ENCODE data around the gene EFR3B. TPM values are rescaled to one million over a fixed set of nuclear protein-coding genes. Genes with fewer than 3 reads are reported as not detected.

EFR3B gene
- total and polyA plus RNA-seq, 10 of the 15 experiments (the other 5 are each of a cell fraction or from before 2014, with no cell fraction given) = 0.12 to 3.9 (median 1.8) TPM

DNA sequence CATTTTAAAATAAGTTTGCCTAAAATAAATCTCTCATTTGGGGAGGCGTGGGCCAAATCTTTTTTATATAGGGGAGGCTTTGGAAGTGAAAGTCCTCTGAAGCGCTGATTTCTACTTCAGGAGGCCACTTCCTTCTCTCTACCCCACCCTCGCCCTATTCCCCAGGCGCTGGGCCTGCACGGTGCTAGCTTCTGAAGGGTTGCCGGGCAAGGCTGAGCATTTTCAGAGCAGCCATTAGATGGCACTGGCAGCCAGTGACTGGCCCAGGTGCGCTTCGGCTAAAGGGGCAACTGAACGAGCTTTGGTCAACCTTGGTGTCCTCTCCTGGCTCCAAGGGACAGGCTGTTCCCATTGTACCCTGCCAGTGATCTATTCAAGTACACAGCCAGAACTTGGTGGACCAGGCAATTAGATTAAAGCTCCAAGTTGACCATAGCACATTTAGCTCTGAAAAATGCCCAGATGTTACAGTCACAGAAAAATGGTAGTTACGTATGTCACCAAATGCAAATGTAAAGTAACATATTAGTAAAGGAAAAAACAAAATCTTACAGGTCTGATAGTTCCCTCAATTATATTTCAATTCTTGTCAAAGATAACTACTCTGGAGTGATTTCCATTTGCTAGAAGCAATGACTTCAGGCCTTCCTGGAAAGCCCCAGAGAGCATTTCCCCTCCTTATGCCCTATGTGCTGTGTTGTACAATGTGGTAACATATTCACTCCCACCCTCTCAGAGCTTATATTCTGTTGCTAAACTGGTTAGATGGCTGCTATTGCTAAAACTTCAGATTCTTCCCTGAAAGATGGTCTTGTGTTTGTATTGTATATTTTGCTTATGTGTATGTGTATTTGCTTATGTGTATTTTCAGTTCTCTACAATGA is 124.4 kb downstream of the EFR3B start (continued):
- TF ChIP-seq SREBF2 (IDR thresholded peaks at IDR 0.05; ENCODE audit: low read length) = no peak
- TF ChIP-seq, protein P1, sequence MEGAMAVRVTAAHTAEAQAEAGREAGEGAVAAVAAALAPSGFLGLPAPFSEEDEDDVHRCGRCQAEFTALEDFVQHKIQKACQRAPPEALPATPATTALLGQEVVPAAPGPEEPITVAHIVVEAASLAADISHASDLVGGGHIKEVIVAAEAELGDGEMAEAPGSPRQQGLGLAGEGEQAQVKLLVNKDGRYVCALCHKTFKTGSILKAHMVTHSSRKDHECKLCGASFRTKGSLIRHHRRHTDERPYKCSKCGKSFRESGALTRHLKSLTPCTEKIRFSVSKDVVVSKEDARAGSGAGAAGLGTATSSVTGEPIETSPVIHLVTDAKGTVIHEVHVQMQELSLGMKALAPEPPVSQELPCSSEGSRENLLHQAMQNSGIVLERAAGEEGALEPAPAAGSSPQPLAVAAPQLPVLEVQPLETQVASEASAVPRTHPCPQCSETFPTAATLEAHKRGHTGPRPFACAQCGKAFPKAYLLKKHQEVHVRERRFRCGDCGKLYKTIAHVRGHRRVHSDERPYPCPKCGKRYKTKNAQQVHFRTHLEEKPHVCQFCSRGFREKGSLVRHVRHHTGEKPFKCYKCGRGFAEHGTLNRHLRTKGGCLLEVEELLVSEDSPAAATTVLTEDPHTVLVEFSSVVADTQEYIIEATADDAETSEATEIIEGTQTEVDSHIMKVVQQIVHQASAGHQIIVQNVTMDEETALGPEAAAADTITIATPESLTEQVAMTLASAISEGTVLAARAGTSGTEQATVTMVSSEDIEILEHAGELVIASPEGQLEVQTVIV (IDR thresholded peaks at IDR 0.05; ENCODE audit: borderline replicate concordance, partially characterized antibody) = no peak
- TF ChIP-seq IKZF1 (conservative IDR thresholded peaks at IDR 0.05) = peak; percentile 38; the same call in 1 of the 2 replicates
- no peak for TF ChIP-seq ZBED1 (IDR thresholded peaks at IDR 0.05; ENCODE audit: borderline replicate concordance)
- no peak for TF ChIP-seq JUNB (IDR thresholded peaks at IDR 0.05)
- TF ChIP-seq RELA (IDR thresholded peaks at IDR 0.05; ENCODE audit: borderline replicate concordance, partially characterized antibody) = peak; percentile 37
- TF ChIP-seq SPI1 (IDR thresholded peaks at IDR 0.05; ENCODE audit: borderline replicate concordance, insufficient read depth, low read depth, low read length) = peak; percentile 18; the same call in 1 of the 2 replicates
- TF ChIP-seq SMARCA5 (IDR thresholded peaks at IDR 0.05) = peak; percentile 52; the same call in 1 of the 2 replicates
- TF ChIP-seq POLR2AphosphoS2 (IDR thresholded peaks at IDR 0.05; ENCODE audit: low read depth, low read length) = no peak
- no peak for TF ChIP-seq ESRRA (IDR thresholded peaks at IDR 0.05; ENCODE audit: low read length)
- TF ChIP-seq ASH2L (IDR thresholded peaks at IDR 0.05; ENCODE audit: borderline replicate concordance, low read depth) = no peak
- 0 out of 2 replicates have a peak, but pooled peaks have one; percentile 70 for TF ChIP-seq RB1 (IDR thresholded peaks at IDR 0.05; ENCODE audit: borderline replicate concordance)
- no peak for TF ChIP-seq TBL1XR1 (IDR thresholded peaks at IDR 0.05; ENCODE audit: low read depth, low read length)
- no peak for TF ChIP-seq TAF1 (IDR thresholded peaks at IDR 0.05; ENCODE audit: borderline replicate concordance, low read depth, low read length)
- TF ChIP-seq JUND (IDR thresholded peaks at IDR 0.05; ENCODE audit: low read depth, low read length) = no peak
- no peak for TF ChIP-seq NR2C1 (IDR thresholded peaks at IDR 0.05)
- TF ChIP-seq CBX5 (IDR thresholded peaks at IDR 0.05; ENCODE audit: low read depth) = 0 out of 2 replicates have a peak, but pooled peaks have one; percentile 9
- peak; percentile 22; the same call in 1 of the 2 replicates for TF ChIP-seq HDGF (IDR thresholded peaks at IDR 0.05)
- no peak for TF ChIP-seq ZNF207 (IDR thresholded peaks at IDR 0.05; ENCODE audit: borderline replicate concordance)
- no peak for TF ChIP-seq SIX5 (IDR thresholded peaks at IDR 0.05; ENCODE audit: low read depth, low read length, severe bottlenecking)
- TF ChIP-seq, protein P2, sequence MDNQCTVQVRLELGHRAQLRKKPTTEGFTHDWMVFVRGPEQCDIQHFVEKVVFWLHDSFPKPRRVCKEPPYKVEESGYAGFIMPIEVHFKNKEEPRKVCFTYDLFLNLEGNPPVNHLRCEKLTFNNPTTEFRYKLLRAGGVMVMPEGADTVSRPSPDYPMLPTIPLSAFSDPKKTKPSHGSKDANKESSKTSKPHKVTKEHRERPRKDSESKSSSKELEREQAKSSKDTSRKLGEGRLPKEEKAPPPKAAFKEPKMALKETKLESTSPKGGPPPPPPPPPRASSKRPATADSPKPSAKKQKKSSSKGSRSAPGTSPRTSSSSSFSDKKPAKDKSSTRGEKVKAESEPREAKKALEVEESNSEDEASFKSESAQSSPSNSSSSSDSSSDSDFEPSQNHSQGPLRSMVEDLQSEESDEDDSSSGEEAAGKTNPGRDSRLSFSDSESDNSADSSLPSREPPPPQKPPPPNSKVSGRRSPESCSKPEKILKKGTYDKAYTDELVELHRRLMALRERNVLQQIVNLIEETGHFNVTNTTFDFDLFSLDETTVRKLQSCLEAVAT (IDR thresholded peaks at IDR 0.05) = peak; percentile 46; the same call in 1 of the 2 replicates
- TF ChIP-seq NFYA (IDR thresholded peaks at IDR 0.05; ENCODE audit: borderline replicate concordance, low read depth, low read length) = no peak
- TF ChIP-seq HDAC6 (IDR thresholded peaks at IDR 0.05; ENCODE audit: unreplicated experiment) = no peak
- no peak for TF ChIP-seq WRNIP1 (IDR thresholded peaks at IDR 0.05; ENCODE audit: borderline replicate concordance, low read depth, low read length)
- no peak for TF ChIP-seq RELB (IDR thresholded peaks at IDR 0.05; ENCODE audit: low read depth)
- TF ChIP-seq RAD21 (IDR thresholded peaks at IDR 0.05; ENCODE audit: insufficient read depth, low read depth, low read length) = peak; percentile 82
